Adipocyte (in vitro differentiated cells): Measurements from ENCODE around the gene SSTR1.

Experiments
- DNase-seq: peaks from one replicate; pipeline ENCODE4 v3.0.0-alpha.2; 2015; ENCODE audit warnings: low read depth
- H3K27me3 ChIP-seq: replicated peaks from 2 replicates; pipeline ENCODE4 v1.7.0; 2013; ENCODE audit warnings: mild to moderate bottlenecking, low read length, moderate library complexity; ENCODE audit not compliant: control insufficient read depth, insufficient read depth
- H3K36me3 ChIP-seq: 2 replicates; pipeline ENCODE4 v1.7.0; 2013; ENCODE audit warnings: low read length, mild to moderate bottlenecking, moderate library complexity; ENCODE audit not compliant: control insufficient read depth, insufficient read depth, severe bottlenecking
- H3K4me1 ChIP-seq: 2 replicates; pipeline ENCODE4 v1.7.0; 2013; ENCODE audit warnings: mild to moderate bottlenecking, low read length, moderate library complexity; ENCODE audit not compliant: control insufficient read depth, insufficient read depth
- H3K4me3 ChIP-seq: 2 replicates; pipeline ENCODE4 v1.7.0; 2013; ENCODE audit warnings: mild to moderate bottlenecking, low read length, moderate library complexity
- H3K9ac ChIP-seq: 2 replicates; pipeline ENCODE4 v1.7.0; 2013; ENCODE audit warnings: mild to moderate bottlenecking, low read length, moderate library complexity
- H3K9me3 ChIP-seq: 2 replicates; pipeline ENCODE4 v1.7.0; 2013; ENCODE audit warnings: mild to moderate bottlenecking, low read length, moderate library complexity; ENCODE audit not compliant: control insufficient read depth

Gene SSTR1

DNA sequence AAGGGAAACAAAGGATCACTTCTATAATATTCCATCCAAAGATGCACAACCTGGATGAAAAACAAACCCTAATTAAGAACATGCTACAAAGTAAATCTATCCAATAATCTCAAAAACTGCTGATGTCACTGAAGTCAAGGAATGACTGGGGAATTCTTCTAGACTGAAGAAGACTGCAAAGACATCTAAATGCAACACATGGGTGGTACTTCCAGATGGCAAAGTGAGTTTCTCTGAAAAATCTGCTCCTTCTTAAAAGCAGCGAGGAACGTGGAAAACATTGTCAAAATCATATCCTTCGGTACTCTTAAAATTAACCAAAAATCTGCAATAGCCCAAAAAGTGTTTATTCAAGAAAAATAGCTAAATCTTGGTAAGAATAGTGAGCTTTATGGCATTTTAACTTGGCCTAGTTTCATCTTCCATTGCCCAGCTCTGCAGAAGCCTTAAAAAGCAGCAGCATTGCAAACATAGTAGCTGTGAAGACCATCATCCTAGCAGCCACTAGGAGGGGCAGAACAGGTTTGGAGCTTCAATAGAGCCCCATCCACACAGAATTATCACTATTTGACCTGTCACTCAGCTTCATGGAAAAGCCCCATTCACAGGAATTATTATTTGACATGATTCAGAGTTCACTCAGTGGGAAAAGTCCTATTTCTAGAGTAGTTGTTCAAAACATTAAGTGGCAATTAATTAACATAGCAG is 40.8 kb downstream of the SSTR1 start:
- Histone ChIP-seq H3K36me3 (no peaks in the 10 kb centered on the region), H3K9ac (no peak overlapping the region)

GRCh38 chr14:38250331-38250730 is 42.6 kb downstream of the SSTR1 start:
- H3K9ac ChIP-seq, result no peak overlapping the region
- DNase-seq, result peak; percentile 4
- peaks cover 2% of the 10 kb centered on the region for H3K4me1 ChIP-seq
- H3K36me3 ChIP-seq, result no peaks in the 10 kb centered on the region
- H3K27me3 ChIP-seq, result no peaks in the 10 kb centered on the region
- H3K9me3 ChIP-seq, result no peaks in the 10 kb centered on the region
- H3K4me3 ChIP-seq, result no peak overlapping the region

More for the DNA sequence above, 40.8 kb downstream of the SSTR1 start:
- no peak overlapping the region for H3K4me3 ChIP-seq
- no peaks in the 10 kb centered on the region for H3K27me3 ChIP-seq
- no peaks in the 10 kb centered on the region for H3K4me1 ChIP-seq
- no peaks in the 10 kb centered on the region for H3K9me3 ChIP-seq
- DNase-seq, result no peak

- Histone ChIP-seq H3K27me3 (no peaks in the 10 kb centered on the region), H3K36me3 (no peaks in the 10 kb centered on the region), H3K9ac (no peak overlapping the region), H3K4me1 (peaks cover 4% of the 10 kb centered on the region), H3K9me3 (no peaks in the 10 kb centered on the region), H3K4me3 (no peak overlapping the region)
- DNase-seq, result no peak
Measured at GRCh38 chr14:38252066-38252710, 44.5 kb downstream of the SSTR1 start.

GRCh38 chr14:38253676-38254075 is 46.0 kb downstream of the SSTR1 start:
- DNase-seq, result no peak
- no peaks in the 10 kb centered on the region for H3K9me3 ChIP-seq
- H3K36me3 ChIP-seq, result no peaks in the 10 kb centered on the region
- no peaks in the 10 kb centered on the region for H3K27me3 ChIP-seq
- H3K4me1 ChIP-seq, result peaks cover 4% of the 10 kb centered on the region
- no peak overlapping the region for H3K9ac ChIP-seq
- H3K4me3 ChIP-seq, result no peak overlapping the region

DNA sequence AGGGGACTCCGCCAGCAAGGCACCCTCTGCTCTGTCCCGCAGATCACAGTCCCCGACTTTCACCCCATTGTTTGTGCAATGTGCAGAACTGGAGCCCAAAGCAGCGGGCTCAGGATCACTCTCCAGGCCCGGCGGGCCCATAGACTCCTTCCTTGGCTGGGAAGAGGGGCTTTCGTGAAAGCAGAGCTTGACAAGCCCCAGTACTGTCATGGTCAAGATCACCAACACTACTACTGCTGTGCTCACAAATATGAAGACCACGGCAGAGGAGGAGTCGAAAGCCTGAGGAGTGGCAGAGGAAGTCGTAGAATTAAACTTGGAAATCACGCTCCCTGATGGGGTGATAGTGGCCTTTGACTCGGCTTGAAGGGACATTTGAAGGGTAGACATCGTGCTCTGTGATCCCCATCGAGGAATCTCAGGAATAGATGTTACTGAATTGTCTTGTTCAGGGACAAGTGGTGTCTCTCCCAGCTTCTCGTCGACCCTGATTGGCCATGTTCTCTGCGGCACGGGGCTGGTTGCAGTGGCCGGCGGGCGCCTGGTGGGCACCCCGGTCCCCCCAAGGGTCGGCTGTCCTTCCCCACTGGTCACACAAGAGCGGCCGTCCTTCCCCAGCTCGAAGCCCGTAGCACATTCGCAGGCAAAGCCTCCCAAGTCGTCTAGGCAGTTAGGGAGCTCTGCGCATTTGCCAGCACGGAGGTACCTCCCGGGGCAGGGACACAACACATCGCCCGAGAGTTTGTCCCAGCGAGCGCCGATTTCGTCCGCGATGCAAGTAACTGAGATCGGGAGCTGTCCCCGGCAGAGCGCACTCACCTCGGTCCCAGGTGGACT is 47.1 kb downstream of the SSTR1 start:
- H3K36me3 ChIP-seq, result no peaks in the 10 kb centered on the region
- peak overlapping the region; percentile 68 for H3K4me3 ChIP-seq
- H3K27me3 ChIP-seq, result no peaks in the 10 kb centered on the region
- H3K9ac ChIP-seq, result no peak overlapping the region
- H3K9me3 ChIP-seq, result no peaks in the 10 kb centered on the region
- DNase-seq, result peak; percentile 12
- peaks cover 4% of the 10 kb centered on the region for H3K4me1 ChIP-seq

DNA sequence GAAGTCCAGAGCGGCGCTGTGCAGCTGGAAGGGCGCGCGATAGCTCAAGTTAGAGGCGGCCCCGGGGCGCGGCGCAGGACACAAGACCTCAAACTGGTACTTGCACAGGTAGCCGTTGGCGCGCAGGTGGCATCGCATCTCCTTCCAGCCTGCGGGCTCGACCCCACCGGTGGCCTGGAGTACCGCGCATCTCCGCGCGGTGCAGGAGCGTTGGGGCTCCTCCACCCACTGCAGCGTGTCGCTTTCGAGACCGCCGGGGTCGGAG is 47.6 kb downstream of the SSTR1 start:
- Histone ChIP-seq H3K4me1 (peaks cover 4% of the 10 kb centered on the region), H3K27me3 (no peaks in the 10 kb centered on the region), H3K9me3 (no peaks in the 10 kb centered on the region), H3K36me3 (no peaks in the 10 kb centered on the region), H3K9ac (no peak overlapping the region), H3K4me3 (peak overlapping the region; percentile 68)
- DNase-seq, result no peak

DNA sequence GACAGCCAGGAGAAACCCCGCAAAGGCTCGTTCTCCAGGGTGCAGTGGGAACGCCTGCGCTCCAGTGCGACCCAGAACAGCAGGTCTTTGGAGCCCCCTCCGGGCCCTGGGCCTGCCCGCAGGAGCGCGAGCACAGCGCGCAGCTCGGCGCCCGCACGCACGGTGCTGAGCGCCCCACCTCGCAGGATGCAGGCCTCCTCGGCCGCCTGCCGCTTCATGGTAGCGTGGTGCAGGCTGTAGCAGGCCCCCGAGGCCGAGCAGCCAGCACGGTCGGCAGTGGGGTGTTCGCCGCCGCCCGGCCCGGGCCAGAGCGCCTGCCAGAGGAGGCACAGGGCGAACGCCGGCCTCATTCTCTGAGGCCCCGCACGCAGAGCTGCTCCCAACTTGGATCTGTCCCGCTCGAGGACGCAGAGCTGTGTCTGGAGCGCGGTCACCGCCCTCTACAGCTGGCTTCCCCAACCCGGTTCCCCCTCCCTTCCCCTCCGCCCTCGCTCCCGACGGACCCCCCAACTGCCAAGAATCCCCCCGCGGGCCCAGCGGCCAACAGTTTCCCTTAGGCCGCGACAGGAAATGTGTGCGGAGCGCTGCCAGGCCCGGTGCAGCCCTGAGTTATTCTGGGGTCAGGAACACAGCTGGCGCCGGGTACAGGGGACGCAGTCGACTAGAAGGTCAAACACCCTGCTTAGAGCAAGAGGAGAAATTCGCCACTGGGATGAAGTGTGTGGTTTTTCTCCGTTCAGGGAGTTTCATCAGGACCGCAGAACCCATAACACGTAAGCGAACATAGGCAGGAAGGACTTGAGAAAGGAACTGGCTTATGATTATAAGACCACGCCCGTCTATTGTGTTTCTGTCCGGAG is 48.2 kb downstream of the SSTR1 start, which contains the start of gene CLEC14A:
Gene CLEC14A (minus strand): TSS at position 421 of the 860 bp plus-strand sequence. CDS start 71 bp downstream, at position 350.
- H3K27me3 ChIP-seq, result no peaks in the 10 kb centered on the region
- H3K4me3 ChIP-seq, result peak within 1 kb of the TSS; percentile 68
- H3K36me3 ChIP-seq, result no peaks in the 10 kb centered on the region
- H3K9me3 ChIP-seq, result no peaks in the 10 kb centered on the region
- peaks cover 4% of the 10 kb centered on the region for H3K4me1 ChIP-seq
- no peak for DNase-seq
- peak within 1 kb of the TSS; percentile 33 for H3K9ac ChIP-seq

DNA sequence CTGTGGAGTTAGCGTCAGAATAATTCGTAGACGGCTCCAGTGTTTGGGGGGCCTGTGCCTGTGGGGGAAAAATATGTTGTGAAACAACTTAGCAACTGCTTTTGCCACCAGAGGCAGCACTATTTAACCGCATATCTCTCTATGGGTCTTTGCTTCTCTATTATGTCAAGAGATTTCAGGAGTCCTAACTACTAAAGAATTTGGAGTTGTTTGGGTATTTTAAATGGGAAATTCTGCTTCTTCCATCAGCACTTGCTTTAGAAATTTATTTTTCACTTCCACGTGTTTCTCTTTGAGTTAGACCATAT is 48.8 kb downstream of the SSTR1 start:
- Histone ChIP-seq H3K4me3 (no peak overlapping the region), H3K36me3 (no peaks in the 10 kb centered on the region), H3K27me3 (no peaks in the 10 kb centered on the region), H3K9me3 (no peaks in the 10 kb centered on the region), H3K4me1 (peaks cover 4% of the 10 kb centered on the region), H3K9ac (no peak overlapping the region)
- DNase-seq, result no peak

DNA sequence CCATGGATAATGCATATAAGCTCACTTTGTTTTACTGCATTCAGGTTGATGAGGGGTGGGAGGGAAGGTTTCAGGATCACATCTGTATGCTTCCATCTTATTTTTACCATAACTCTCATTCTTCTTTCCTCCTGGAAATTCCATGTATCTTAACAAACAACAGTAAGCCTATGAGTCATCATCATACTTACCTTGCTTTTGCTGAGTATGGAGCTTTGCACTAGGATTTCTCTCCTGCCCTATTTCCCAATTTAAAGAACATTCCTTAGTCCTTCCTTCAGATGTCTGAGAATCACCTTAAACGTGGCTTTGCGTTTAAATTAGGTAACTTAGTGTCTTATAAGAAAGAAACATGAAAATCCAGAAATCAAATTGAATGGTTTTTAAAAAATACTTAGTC is 49.8 kb downstream of the SSTR1 start:
- Histone ChIP-seq H3K9me3 (peaks cover 10% of the 10 kb centered on the region), H3K36me3 (no peaks in the 10 kb centered on the region), H3K9ac (no peak overlapping the region), H3K4me3 (no peak overlapping the region), H3K27me3 (no peaks in the 10 kb centered on the region), H3K4me1 (peaks cover 4% of the 10 kb centered on the region)
- DNase-seq, result no peak

- Histone ChIP-seq H3K4me1 (no peaks in the 10 kb centered on the region), H3K36me3 (no peaks in the 10 kb centered on the region), H3K27me3 (no peaks in the 10 kb centered on the region), H3K9ac (no peak overlapping the region), H3K9me3 (peaks cover 20% of the 10 kb centered on the region), H3K4me3 (no peak overlapping the region)
- no peak for DNase-seq
Measured at GRCh38 chr14:38261620-38262019, 53.9 kb downstream of the SSTR1 start.
